ENCODE measurements around the gene SLIT3.

SLIT3 gene

GRCh38 chr5:168681556-168682183 lies 619.3 kb downstream of the SLIT3 start:
- no peak for DNase-seq

DNA sequence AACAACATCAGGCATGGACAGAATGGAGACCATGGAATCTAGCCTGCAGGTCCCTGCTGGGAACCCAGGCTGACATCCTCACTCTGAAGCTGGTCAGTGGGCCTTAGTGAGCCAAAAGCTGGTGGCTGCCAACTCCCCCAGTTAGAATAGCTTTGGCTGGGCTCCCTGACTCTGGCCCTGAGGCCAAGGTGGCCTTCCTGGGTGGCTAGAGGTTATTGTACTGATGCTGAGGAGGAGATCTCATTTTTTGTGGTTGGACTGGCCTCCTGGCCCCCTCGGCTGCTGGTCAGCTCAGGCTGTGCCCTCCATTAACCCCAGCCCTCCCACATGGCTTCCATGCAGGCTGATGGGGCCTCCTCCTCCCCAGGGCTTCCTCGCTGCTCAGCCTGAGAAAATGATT lies 620.5 kb downstream of the SLIT3 start:
- no peak for DNase-seq

- DNase-seq: peak; percentile 25
These were observed 621.4 kb downstream of the SLIT3 start for GRCh38 chr5:168679515-168679920.

- no peak for DNase-seq
These were observed 624.4 kb downstream of the SLIT3 start for GRCh38 chr5:168676501-168676900.

GRCh38 chr5:168675883-168676408 lies 625.0 kb downstream of the SLIT3 start:
- no peak for DNase-seq

- DNase-seq: no peak
These were observed 626.0 kb downstream of the SLIT3 start for GRCh38 chr5:168674893-168675482.

GRCh38 chr5:168672888-168673287 lies 628.1 kb downstream of the SLIT3 start:
- no peak for DNase-seq

GRCh38 chr5:168672016-168672415 lies 628.9 kb downstream of the SLIT3 start:
- DNase-seq: no peak

- no peak for DNase-seq
These were observed 629.9 kb downstream of the SLIT3 start for GRCh38 chr5:168670881-168671575.

DNA sequence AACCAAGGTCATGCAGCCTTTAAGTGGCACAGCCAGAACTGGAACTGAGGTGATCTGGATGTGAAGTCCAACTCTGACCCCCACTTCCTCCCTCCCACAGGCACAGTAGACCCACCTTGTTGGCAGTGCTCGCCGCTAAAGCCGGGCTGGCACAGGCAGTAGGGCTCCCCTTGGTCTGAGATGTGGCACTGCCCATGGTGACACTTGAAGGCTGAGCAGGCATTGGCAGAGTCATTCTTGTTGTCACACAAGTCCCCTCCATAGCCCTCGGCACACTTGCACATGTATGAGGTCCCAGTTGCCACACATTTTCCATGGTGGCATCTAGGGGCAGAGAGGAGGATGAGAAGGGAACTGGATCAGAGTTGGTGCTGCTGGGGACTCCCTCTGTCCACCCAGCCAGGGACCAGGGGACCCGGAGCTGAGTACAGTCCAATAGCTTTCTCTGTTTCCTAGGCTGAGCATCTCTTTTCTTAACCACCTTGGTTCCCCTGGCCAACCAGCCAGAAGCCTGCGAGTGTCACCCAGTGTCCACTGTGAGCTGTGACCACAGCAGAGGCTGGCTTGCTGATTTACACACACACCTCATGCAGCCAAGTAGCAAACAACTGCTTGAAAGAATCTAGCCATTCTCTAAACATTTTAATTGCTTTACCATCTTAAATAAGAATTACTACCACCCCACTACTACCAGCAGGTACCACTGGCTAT lies 631.1 kb downstream of the SLIT3 start:
- DNase-seq: no peak

GRCh38 chr5:168669156-168669555 lies 631.8 kb downstream of the SLIT3 start:
- DNase-seq: no peak

DNA sequence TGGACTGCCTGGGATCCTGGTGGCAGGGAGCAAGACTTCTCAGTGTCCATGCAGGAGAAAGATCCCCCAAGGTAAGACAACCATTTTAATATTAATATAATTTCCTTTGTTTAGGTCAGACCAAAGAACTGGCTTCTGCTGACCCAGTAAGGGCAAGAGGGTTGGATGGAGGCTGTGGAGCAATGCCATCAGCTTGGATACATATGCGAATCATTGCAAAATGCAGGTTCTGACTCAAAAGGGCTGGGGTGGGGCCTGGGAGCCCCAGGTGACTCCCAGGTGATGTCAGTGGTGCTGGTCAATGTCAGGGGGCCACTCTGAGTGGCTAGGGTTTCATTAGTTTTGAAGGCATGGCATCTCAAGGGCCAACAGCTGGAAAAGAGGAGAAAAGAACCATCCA lies 632.9 kb downstream of the SLIT3 start:
- no peak for DNase-seq

GRCh38 chr5:168667301-168667840 lies 633.6 kb downstream of the SLIT3 start:
- DNase-seq: no peak

GRCh38 chr5:168666356-168666755 lies 634.6 kb downstream of the SLIT3 start:
- no peak for DNase-seq

- DNase-seq: no peak
These were observed 637.5 kb downstream of the SLIT3 start for GRCh38 chr5:168663276-168664004.

- no peak for DNase-seq
These were observed 639.1 kb downstream of the SLIT3 start for GRCh38 chr5:168661593-168662485.

GRCh38 chr5:168660691-168661090 lies 640.2 kb downstream of the SLIT3 start:
- no peak for DNase-seq

DNA sequence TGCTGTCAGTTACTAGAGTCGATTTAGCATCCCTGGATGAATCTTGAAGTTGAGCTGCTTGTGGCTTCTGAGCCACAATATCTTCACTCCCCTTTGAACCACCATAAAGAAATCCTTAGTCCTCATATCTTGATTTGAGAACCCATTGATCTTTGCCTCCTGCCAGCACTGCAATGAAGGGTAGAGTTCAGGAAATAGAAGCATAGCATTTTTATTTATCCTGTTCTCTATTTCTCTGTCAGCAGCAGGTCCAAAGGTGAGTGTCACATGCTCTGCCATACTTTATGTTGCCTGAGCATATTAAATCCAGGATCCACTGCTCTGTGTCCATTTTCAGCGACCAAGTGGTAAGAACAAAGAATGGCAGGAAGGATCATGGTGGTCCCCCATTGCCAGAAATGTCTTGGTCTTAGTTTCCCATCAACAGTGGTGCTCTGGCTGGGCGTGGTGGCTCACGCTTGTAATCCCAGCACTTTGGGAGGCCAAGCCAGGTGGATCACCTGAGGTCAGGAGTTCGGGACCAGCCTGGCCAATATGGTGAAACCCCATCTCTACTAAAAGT lies 641.6 kb downstream of the SLIT3 start:
- DNase-seq: no peak

GRCh38 chr5:168658394-168658793 lies 642.5 kb downstream of the SLIT3 start:
- no peak for DNase-seq

DNA sequence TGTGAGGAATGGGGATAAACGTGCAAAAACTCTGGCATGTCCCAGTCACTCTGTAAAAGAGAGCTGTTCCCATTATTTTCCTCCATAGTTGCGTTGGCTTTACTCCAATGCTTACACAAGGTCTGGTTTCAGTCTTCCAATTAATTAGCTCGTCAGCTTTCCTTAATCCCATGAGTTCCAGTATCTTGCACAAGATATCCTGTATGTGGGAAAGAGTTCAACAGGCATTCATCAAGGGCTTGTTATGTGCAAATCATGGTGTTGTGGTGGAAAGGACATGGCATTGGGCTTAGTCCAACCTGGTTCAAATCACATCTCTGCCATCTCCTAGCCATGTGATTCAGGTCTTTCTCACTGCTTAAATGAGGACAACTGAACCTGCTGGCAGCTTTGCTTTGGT lies 644.3 kb downstream of the SLIT3 start:
- peak; percentile 19 for DNase-seq

GRCh38 chr5:168655316-168655715 lies 645.6 kb downstream of the SLIT3 start:
- DNase-seq: no peak

Data from NCI-H2171 (cell line).